HK-2 (cell line): ENCODE data around the gene PCP4L1.
"Not testable (repeated sequence)": the region's sequence is repeated elsewhere in the genome, so short reads cannot be mapped to it uniquely, and the experiment has no call there.

ENCODE experiments used
- DNase-seq: peaks from one replicate; pipeline ENCODE4 v3.0.0-alpha.2; 2018; ENCODE audit not compliant: unreplicated experiment

The PCP4L1 gene

DNA sequence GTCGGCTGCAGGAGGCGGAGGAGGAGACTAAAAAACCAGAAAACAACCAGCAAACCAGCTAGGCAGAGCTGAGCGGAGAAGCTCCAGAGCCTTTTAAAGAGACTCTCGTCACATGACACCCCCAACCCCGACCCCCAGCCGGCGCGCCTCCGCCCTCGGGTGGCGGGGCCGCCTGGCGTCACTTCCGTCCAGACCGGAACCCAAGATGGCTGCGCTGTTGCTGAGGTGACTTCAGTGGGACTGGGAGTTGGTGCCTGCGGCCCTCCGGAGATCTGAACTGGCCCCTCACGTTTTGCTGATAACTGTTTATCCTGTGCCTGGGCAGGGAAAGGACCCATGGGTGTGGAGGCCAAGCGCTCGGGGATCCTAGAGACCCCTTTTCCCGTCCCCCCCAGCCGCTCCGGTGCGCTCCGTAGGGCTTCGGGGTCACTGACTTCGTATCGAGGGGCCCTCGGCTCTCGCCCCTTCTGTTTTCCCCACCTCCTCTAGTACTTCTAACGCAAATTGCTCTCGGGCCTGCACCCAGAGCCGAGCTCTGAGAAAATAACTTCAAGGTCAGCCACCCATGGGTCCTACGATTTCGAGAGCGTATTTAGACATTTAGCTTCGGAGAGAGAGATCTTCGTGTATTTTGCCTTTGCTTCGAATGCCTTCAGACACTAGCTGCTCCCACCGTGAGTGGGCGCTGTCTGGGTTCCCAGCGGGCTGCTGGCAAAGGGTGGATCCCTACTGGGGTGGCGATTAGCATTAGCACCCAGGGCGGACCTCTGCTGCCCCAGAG lies 55.8 kb downstream of the PCP4L1 start, which contains the start of gene SDHC:
SDHC (plus strand) TSS at position 181 of the 781 bp plus-strand sequence; CDS start at position 206, 25 bp downstream.
- DNase-seq = peak; percentile 82

DNA sequence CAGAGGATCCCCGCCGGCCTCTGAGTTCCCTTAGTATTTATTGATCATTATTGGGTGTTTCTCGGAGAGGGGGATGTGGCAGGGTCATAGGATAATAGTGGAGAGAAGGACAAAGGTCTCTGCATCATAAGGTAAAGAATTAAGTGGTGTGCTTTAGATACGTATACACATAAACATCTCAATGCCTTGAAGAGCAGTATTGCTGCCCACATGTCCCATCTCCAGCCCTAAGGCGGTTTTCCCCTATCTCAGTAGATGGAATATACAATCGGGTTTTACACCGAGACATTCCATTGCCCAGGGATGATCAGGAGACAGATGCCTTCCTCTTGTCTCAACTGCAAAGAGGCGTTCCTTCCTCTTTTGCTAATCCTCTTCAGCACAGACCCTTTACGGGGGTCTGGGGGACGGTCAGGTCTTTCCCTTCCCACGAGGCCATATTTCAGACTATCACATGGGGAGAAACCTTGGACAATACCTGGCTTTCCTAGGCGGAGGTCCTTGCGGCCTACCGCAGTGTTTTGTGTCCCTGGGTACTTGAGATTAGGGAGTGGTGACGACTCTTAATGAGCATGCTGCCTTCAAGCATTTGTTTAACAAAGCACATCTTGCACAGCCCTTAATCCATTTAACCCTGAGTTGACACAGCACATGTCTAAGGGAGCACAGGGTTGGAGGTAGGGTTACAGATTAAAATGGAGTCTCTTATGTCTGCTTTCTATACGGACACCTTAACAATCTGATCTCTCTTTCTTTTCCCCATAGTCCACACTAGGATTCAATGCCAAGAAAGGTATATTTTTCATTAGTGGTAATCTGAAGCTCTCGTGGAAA lies 57.5 kb downstream of the PCP4L1 start:
- DNase-seq = not testable (repeated sequence)

DNA sequence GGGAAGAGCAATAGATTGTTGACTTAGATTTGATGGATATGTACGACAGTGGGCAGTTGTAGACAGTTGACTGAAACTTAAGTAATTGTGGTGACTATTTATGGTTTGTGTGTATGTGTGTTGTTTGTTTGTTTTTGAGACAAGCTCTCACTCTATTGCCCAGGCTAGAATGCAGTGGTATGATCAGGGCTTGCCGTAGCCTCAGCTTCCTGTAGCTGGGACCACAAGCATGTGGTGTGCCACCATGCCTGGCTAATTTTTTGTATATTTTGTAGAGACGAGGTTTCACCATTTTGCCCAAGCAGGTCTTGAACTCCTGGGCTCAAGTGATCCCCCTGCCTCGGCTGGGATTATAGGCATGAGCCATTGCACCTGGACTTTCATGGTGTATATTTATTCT lies 65.5 kb downstream of the PCP4L1 start:
- DNase-seq = no peak

GRCh38 chr1:161330346-161330745 lies 71.8 kb downstream of the PCP4L1 start:
- DNase-seq = no peak

DNA sequence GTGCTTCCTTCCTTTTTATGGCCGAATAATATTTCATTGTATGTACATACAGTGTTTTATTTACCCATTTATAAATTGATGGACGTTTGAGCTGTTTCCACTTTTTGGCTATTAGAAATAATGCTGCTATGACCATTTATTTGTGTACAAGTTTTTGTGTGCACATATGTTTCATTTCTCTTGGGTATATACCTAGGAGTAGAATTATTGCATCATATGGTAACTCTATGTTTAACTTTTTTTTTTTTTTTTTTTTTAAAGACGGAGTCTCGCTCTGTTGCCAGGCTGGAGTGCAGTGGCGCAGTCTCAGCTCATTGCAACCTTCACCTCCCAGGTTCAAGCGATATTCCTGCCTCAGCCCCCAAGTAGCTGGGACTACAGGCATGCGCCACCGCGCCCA lies 74.6 kb downstream of the PCP4L1 start:
- no peak for DNase-seq
